Measurements from ENCODE around the gene MYCN.
"Not testable (repeated sequence)": the region's sequence is repeated elsewhere in the genome, so short reads cannot be mapped to it uniquely, and the experiment has no call there.

The MYCN gene

DNA sequence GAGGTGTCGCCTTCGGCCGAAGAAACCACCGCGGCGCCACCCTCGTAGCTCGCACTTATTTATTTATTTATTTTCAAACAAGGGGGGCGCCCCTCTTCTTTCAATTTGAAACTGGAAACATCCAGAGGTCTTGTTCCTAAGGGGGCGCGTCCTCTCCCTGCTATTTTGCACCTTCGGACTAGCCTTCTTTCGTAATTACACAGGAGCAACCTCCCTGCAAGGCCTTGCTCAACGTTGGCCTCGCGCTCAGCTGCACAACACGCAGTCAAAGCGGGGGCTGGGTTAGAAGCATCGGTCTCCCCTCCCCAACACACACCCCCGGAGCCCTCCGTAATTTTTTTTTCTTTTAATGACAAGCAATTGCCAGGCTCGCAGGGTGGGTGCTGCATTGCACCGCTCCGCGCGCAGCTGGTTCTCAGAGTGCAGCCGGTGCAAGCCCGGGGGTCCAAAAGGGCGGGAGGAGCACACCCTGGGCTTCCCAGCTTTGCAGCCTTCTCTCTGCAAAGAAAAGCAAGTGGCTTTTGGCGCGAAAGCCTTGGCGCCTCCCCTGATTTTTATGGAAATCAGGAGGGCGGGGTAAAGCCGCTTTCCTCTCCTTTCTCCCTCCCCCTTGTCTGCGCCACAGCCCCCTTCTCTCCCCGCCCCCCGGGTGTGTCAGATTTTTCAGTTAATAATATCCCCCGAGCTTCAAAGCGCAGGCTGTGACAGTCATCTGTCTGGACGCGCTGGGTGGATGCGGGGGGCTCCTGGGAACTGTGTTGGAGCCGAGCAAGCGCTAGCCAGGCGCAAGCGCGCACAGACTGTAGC, at the start of gene MYCN:
Gene MYCN, plus strand, starts transcription at position 697 of the 807 bp plus-strand sequence. CDS start 1,515 bp downstream, outside the sequence.
- FAIRE-seq (no peak), DNase-seq (ENCODE audit: low spot score) (no peak)

DNA sequence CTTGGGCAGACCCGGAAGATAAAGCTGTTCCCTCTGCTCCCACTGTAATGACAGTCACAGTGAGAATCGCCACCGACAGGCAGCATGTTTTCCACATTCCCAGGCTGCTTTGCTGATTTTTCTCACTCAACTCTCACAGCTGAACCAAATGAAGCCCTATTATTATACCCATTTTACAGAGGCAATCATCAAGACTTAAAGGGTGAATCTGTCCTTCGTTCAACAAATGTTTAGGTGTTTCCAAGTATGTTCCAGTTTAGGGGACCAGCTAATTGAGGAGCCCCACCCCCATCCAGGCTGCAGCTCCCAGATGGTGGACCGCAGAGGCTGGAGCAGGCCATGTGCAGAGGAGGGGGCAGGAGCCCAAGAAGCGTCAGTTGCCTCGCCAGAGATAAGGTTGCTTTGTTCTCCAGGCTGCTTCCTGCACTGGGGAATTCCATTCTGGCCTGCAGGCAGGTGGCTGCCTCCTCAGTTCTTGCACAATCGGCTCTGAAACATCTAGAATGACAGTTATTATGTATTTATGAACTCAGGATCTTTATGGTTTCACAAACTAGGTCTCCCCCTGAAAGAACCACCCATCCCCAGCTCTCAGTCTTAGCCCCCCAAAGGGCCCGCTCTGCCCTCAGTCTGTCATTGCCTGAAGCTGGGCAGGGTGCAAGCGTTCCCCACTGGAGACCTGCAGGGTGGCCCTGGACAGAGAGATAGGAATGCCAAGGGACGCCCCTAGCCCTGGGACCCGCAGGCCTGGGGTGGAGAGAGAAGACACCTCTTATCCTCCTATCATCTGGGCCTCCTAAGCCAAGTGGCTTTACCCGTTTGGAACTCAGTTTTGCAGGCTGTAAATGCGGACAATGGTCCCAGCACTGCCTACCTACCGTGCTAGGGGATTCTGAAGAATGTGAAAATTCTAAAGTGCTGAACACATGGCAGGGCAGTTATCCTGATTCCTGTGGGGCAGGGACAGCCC, 49.1 kb upstream of the MYCN start:
- FAIRE-seq (no peak), DNase-seq (ENCODE audit: low spot score) (no peak)

- no peak for FAIRE-seq
- no peak for DNase-seq (ENCODE audit: low spot score)
Observed at GRCh38 chr2:15892151-15892880, 48.0 kb upstream of the MYCN start.

DNA sequence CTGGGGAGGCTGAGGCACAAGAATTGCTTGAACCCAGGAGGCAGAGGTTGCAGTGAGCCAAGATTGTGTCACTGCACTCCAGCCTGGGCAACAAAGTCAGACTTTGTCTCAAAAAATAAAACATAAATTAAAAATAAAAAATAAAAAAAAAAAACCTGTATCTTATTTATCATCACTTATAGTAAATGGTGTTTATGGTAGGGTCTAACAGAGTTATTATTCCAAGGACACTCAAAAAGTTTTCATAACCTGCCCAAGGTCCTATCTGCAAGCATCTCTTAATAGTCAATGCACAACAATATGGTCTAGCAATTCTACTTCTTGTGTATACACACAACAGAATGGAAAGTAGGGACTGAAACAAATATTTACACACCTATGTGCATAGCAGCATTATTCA, 47.3 kb upstream of the MYCN start:
- FAIRE-seq (no peak), DNase-seq (ENCODE audit: low spot score) (no peak)

DNA sequence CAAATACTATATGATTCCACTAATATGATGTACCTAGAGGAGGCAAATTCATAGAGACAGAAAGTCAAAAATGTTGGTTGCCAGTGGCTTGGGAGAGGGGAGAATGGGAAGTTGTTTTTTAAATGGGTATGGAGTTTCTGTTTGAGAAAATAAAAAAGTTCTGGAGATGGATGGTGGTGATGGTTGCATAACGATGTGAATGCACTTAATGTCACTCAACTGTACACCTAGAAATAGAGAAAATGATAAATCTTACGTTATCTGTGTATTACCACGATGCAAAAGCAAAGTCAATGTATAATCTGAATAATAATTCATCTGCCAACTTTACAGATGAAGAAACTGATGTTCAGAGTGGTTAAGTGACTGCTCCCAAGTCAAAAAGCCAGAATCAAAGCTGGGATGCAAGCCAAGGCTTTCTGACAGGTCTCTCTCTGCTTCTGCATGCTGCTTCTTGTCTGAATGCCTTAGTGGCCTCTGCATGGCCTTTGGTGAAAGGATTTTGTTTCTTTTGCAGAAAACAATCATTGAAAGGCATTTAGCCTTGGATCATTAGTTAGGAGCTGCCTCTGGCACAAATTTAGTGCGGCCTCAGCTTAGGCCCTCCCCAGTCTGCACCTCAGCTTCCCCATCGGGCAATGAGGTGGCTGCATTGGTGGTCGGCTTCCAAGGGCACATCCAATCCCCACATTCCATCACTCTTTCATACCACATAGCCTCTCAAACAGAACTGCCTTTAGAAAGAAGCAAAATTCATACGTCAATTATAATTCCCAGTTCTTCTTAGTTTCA, 46.5 kb upstream of the MYCN start:
- DNase-seq (ENCODE audit: low spot score): no peak
- no peak for FAIRE-seq

DNA sequence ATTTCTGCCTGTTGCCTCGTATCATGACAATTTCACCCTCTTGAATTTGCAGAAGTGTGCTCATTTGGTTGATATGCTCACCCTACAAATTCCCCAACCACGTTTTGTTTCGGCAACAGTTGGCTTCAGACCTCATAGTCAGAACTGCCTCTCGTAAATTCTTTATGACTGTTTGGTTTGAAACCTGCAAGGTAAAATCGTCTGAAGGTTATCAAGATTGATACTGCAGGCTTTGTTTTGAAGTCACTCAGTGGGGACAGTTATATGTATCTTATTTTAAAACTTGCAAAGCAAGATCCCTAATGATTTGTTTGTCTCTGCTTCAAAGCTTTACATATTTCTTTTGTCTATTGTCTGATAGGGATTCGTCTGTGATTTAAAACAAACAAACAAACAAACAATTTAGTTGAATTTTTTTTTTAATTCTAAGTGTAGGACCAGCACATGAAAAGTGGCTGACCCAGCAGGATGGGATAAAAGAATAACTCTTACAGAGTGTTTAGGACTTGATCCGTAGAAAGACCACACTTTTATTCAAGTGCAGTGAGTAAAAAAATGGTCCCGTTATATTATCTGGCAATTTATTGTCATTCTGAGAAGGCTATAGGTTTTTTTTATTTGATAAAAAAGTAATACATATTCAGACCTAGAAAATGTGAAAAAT, 45.7 kb upstream of the MYCN start:
- FAIRE-seq: no peak

GRCh38 chr2:15895615-15896469, 44.5 kb upstream of the MYCN start:
- FAIRE-seq (no peak), DNase-seq (ENCODE audit: low spot score) (no peak)

More for the DNA sequence above, 45.7 kb upstream of the MYCN start:
- no peak for DNase-seq (ENCODE audit: low spot score)

GRCh38 chr2:15896859-15897258, 43.5 kb upstream of the MYCN start:
- FAIRE-seq: no peak
- DNase-seq (ENCODE audit: low spot score): no peak

DNA sequence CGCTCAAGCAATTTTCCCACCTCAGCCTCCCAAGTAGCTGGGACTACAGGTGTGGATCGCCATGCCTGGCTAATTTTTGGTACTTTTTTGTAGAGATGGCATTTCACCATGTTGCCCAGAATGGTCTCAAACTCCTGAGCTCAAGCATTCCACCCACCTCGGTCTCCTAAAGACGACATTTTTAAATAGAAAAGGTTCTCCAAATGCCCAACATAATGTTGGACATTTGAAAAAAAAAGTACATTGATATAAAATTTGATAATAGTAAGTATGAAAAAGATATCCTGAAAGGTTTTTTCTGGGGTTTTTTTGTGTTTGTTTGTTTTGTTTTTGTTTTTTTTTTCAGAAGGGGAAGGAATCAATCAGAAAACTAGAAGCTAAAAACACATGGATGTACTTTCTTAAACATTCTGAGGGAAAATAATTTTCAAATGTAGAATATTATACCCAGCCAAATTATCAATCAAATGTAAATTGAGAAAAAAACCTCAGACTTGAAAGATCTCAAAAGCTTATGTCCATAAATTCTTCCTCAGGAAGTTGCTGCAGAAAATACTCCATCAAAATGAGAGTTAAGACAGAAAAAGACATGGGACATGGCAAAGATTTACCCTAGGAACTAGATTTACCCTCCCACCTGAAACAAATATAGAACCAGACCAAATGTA, 42.8 kb upstream of the MYCN start:
- DNase-seq (ENCODE audit: low spot score) (no peak), FAIRE-seq (no peak)

- no peak for FAIRE-seq
- no peak for DNase-seq (ENCODE audit: low spot score)
Observed at GRCh38 chr2:15899327-15899612, 41.1 kb upstream of the MYCN start.

DNA sequence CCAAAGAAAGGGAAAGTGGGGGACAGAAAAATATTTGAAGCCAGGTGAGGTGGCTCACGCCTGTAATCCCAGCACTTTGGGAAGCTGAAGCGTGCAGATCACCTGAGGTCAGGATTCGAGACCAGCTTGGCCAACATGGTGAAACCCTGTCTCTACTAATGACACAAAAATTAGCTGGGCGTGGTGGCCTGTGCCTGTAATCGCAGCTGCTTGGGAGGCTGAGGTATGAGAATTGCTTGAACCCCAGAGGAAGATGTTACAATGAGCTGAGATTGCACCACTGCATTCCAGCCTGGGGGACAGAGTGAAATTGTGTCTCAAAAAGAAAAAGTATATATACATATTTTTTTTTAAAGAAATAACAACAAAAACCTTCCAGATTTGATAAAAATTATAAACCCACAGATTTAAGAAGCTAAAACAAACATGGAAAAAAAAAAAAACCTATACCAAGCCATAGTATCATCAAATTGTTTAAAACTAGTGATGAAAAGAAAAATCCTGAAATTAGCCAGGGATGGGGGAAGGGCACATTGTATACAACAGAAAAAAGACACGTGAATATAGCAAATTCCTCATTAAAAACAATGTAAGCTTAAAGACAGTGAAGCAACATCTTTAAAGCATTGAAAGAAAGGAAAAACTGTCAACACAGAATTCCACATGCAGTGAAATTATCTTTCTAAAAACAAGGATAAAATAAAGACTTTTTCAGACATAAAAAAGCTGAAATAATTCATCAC, 40.4 kb upstream of the MYCN start:
- no peak for FAIRE-seq
- DNase-seq (ENCODE audit: low spot score): no peak

DNA sequence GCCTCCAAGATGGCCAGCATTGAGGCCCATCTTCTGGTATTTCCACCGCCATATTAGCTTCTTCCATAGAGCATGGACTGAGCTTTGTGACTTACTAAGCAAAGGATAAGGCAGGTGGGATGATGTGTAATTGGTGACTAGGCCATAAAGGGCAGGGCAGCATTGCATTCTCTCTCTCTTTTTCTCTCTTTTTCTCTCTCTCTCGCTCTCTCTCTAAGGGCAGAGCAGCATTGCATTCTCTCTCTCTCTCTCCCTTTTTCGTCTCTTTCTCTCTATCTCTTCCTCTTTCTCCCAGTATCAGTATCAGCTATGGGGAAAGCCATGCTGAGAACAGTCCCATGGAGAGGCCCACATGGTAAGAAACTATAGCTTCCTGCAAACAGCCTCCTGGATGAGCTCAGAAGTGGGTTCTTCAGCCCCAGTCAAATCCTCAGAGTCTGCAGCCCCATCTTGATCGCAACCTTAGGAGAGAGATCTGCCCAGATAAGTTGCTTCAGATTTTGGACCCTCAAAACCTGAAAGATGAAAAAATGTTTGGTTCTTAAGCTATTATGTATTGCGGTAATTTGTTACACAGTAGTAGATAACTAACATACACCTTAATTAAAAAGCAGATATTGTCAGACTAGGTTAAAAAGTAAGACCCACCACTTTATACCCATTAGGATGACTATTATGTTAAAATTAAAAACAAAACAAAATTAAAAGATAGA, 39.1 kb upstream of the MYCN start:
- DNase-seq (ENCODE audit: low spot score): no peak
- no peak for FAIRE-seq

DNA sequence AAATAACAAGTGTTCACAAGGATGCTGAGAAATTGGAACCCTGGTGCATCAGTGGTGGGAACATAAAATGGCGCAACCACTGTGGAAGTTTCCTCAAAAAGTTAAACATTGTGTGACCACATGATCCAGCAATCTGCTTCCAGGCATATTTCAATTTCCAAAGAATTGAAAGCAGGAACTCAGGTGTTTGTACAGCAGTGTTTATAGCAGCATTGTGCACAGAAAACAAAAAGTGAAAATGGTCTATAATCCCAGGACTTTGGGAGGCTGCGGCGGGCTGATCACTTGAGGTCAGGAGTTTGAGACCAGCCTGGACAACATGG, 38.6 kb upstream of the MYCN start:
- no peak for FAIRE-seq
- DNase-seq (ENCODE audit: low spot score): no peak

DNA sequence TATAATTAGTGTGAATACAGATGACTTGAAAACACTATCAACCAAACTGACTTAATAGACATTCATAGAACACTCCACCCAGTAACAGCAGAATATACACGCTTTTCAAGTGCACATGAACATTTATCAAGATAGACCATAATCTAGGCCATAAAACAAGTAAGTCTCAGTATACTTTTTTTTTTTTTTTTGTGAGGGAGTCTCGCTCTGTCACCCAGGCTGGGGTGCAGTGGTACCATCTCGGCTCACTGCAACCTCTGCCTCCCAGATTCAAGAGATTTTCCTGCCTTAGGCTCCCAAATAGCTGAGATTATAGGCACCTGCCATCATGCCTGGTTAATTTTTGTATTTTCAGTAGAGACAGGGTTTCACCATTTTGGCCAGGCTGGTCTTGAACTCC, 36.4 kb upstream of the MYCN start:
- FAIRE-seq; DNase-seq (ENCODE audit: low spot score): not testable (repeated sequence)

- FAIRE-seq: no peak
Observed at GRCh38 chr2:15905267-15905645, 35.1 kb upstream of the MYCN start.

DNA sequence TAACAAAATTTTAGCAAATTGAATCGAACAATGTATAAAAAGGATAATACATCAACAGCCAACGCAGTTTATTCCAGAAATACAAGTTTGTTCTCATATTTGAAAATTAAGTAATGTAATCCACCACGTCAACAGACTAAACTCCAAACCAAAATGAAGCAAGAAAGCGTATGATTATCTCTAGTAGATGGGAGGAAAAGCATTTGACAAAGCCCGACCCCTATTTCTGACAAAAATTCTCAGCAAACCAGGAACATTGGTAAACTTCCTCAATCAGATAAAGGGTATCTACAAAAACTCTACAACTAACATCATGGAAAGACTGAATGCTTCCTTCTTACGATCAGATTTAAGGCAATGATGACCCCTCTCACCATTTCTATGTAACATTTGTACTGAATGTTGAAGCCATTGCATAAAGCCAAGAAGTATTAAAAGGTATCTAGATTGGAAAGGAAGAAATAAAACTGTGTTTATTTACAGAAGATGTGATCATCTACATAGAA, 34.3 kb upstream of the MYCN start:
- FAIRE-seq (no peak), DNase-seq (ENCODE audit: low spot score) (no peak)

More at GRCh38 chr2:15905267-15905645, 35.1 kb upstream of the MYCN start:
- DNase-seq (ENCODE audit: low spot score): no peak

GRCh38 chr2:15906778-15907177, 33.6 kb upstream of the MYCN start:
- DNase-seq (ENCODE audit: low spot score) (no peak), FAIRE-seq (no peak)
